Ishikawa (cell line): ENCODE measurements around the gene LRFN2.

Experiments
- CEBPB ChIP-seq: IDR thresholded peaks from 2 replicates; pipeline ENCODE4 v1.6.1; 2012
- CREB1 ChIP-seq: IDR thresholded peaks from 2 replicates; pipeline ENCODE4 v1.6.1; 2012; ENCODE audit warnings: low read depth
- EGR1 ChIP-seq: IDR thresholded peaks from 2 replicates; pipeline ENCODE4 v1.6.1; 2012
- EP300 ChIP-seq: IDR thresholded peaks from 2 replicates; pipeline ENCODE4 v1.6.1; 2012; ENCODE audit warnings: borderline replicate concordance
- FOXM1 ChIP-seq: IDR thresholded peaks from 2 replicates; pipeline ENCODE4 v1.6.1; 2012; ENCODE audit warnings: low read depth, borderline replicate concordance
- NFIC ChIP-seq: IDR thresholded peaks from 2 replicates; pipeline ENCODE4 v1.6.1; 2012
- RAD21 ChIP-seq: IDR thresholded peaks from 2 replicates; pipeline ENCODE4 v1.6.1; 2012; ENCODE audit warnings: low read depth
- TAF1 ChIP-seq: IDR thresholded peaks from 2 replicates; pipeline ENCODE4 v1.6.1; 2012; ENCODE audit warnings: low read depth, mild to moderate bottlenecking
- TCF12 ChIP-seq: IDR thresholded peaks from 2 replicates; pipeline ENCODE4 v1.6.1; 2012; ENCODE audit warnings: low read depth
- TEAD4 ChIP-seq: IDR thresholded peaks from 2 replicates; pipeline ENCODE4 v1.6.1; 2012
- YY1 ChIP-seq: IDR thresholded peaks from 2 replicates; pipeline ENCODE4 v1.6.1; 2012; ENCODE audit warnings: low read depth
- ZBTB7A ChIP-seq: IDR thresholded peaks from 2 replicates; pipeline ENCODE4 v1.6.1; 2012; ENCODE audit warnings: low read depth
- TF ChIP-seq, protein P1 (sequence below): IDR thresholded peaks from 2 replicates; pipeline ENCODE4 v1.6.1; 2012; ENCODE audit warnings: low read depth, mild to moderate bottlenecking
- TF ChIP-seq, protein P2 (sequence below): IDR thresholded peaks from 2 replicates; pipeline ENCODE4 v1.6.1; 2012
- TF ChIP-seq, protein P3 (sequence below): IDR thresholded peaks from 2 replicates; pipeline ENCODE4 v1.6.1; 2012

LRFN2 gene

DNA sequence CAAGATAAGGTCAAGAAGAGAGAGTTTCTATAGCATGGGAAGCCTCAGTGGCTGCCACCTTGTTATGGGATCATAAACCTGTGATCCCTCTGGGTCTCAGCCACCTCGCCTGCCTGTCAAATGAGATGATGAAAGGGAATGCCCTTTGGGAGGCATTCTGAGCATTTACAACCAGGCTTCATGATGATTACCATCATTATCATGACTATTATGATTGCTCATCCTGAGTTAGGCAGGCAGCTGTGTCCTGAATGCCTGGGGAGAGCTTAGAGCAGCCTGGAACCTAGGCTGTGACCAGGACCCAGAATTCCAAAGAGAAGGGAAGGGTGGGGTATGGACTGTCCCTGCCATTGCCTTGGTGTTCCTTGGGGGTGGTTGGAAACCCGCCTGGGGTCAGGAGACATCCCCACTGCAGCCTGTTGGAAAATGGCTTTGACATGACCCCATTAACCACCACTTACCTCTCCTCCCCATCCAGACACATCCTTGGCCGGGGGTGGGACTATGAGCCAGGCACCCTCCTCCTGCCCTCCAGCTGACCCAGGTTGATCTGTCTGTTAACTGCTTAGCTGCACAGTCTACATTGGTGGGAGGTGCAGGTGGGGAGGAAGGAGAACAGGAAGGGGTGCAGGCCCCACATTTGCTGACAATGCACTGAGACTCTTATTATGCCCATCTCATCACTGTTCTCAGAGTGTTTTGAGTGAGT is 51.9 kb downstream of the LRFN2 start:
- TF ChIP-seq ZBTB7A (no peak), TEAD4 (no peak), EP300 (no peak), NFIC (no peak), CEBPB (no peak), TCF12 (no peak), TAF1 (no peak), EGR1 (no peak), CREB1 (no peak), FOXM1 (no peak), YY1 (no peak), RAD21 (no peak)
- TF ChIP-seq, protein P1, sequence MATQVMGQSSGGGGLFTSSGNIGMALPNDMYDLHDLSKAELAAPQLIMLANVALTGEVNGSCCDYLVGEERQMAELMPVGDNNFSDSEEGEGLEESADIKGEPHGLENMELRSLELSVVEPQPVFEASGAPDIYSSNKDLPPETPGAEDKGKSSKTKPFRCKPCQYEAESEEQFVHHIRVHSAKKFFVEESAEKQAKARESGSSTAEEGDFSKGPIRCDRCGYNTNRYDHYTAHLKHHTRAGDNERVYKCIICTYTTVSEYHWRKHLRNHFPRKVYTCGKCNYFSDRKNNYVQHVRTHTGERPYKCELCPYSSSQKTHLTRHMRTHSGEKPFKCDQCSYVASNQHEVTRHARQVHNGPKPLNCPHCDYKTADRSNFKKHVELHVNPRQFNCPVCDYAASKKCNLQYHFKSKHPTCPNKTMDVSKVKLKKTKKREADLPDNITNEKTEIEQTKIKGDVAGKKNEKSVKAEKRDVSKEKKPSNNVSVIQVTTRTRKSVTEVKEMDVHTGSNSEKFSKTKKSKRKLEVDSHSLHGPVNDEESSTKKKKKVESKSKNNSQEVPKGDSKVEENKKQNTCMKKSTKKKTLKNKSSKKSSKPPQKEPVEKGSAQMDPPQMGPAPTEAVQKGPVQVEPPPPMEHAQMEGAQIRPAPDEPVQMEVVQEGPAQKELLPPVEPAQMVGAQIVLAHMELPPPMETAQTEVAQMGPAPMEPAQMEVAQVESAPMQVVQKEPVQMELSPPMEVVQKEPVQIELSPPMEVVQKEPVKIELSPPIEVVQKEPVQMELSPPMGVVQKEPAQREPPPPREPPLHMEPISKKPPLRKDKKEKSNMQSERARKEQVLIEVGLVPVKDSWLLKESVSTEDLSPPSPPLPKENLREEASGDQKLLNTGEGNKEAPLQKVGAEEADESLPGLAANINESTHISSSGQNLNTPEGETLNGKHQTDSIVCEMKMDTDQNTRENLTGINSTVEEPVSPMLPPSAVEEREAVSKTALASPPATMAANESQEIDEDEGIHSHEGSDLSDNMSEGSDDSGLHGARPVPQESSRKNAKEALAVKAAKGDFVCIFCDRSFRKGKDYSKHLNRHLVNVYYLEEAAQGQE: no peak
- TF ChIP-seq, protein P2, sequence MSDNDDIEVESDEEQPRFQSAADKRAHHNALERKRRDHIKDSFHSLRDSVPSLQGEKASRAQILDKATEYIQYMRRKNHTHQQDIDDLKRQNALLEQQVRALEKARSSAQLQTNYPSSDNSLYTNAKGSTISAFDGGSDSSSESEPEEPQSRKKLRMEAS: no peak
- TF ChIP-seq, protein P3, sequence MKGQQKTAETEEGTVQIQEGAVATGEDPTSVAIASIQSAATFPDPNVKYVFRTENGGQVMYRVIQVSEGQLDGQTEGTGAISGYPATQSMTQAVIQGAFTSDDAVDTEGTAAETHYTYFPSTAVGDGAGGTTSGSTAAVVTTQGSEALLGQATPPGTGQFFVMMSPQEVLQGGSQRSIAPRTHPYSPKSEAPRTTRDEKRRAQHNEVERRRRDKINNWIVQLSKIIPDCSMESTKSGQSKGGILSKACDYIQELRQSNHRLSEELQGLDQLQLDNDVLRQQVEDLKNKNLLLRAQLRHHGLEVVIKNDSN: no peak

DNA sequence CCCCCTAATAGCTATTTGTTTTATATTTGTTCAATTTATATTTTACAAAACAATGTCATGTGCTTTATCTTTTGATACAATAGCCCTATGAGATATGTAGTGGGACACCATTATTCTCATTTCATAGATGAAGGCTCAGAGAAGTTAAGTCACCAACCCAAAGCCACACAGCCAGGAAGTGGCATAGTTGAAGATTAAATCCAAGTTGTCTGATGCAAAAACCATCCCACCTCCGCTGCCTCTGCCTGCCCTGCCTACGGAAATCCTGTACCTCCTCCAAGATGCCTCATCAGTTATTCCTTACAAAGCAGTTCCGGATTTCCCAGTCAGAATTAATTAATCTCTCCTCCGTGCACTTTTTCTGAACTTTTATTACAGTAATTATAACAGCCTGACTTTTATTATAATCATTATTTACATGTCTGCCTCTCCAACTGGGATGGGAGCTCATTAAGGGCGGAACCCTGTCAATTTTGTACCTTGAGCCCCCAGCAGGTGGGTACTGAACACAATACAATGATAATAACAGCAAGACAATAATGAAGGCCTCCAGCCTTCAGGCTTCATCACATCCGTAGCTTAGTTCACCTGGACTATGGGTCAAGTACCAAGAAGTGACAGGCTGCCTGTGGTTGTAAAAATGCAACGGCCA is 54.7 kb downstream of the LRFN2 start:
- no peak for TF ChIP-seq FOXM1
- TF ChIP-seq NFIC: no peak
- TF ChIP-seq CEBPB: no peak
- no peak for TF ChIP-seq RAD21
- TF ChIP-seq, protein P3: no peak
- TF ChIP-seq CREB1: no peak
- no peak for TF ChIP-seq YY1
- TF ChIP-seq TCF12: no peak
- TF ChIP-seq TAF1: no peak
- TF ChIP-seq EGR1: no peak
- TF ChIP-seq, protein P1: no peak
- TF ChIP-seq ZBTB7A: no peak
- TF ChIP-seq, protein P2: no peak
- no peak for TF ChIP-seq EP300
- TF ChIP-seq TEAD4: no peak

DNA sequence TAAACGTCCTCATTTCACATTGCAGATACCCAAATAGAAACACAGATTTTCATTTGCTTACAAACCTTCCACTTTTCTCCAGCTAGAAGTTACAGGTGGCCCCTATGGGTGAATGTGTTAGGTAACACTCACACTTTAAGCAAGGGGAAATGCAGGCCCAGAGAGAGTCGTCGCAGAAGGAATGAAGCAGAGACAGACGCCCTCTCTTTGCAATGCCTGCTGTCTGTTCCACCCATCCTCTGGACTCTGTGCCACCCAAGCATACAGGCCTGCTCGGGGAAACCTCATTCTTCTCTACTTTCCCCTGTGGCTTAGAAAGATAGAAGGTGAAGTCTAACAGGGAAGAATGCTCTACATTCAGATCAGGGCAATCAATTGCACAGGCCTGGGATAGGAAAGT is 57.2 kb downstream of the LRFN2 start:
- TF ChIP-seq EGR1 (no peak), CEBPB (no peak)

DNA sequence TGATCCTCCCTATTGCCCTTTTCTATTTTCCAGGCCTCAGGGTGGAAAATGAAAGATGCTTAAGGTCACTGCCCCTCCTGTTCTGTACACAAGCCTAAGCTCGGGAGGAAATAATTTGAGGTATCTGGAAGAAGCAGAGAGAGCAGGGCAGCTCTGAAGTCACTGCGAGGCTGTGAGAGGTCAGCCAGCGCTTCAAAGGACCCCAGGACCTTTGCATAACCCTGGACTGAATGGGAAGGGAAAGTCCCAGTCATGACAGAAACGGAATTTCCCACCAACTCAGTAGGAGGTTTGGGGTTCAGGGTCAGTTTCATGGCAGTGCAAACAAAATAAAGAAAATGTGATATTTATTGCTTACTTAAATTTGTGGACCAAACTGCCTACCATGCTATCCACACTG is 58.1 kb downstream of the LRFN2 start:
- TF ChIP-seq NFIC: no peak
- no peak for TF ChIP-seq TAF1
- no peak for TF ChIP-seq TCF12
- no peak for TF ChIP-seq RAD21

DNA sequence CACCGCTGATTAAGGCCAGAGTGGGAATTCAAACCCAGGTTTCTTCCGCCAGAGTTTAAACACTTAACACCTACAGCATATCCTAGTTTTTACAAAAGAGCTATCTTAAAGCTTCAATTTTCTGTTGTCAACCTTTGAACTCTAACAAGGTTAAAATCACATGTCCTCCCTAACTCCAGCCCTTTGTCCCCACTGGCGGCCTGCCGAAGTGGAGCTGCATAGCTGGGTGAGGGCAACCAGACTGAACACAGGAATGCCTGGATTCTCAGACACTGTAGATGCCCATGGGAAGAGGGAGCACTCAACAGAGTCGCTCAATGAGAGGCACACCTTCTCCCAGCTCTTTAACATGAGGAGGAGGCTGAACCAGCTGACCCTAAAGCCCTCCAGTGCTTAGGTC is 59.1 kb downstream of the LRFN2 start:
- no peak for TF ChIP-seq FOXM1
- no peak for TF ChIP-seq TEAD4

DNA sequence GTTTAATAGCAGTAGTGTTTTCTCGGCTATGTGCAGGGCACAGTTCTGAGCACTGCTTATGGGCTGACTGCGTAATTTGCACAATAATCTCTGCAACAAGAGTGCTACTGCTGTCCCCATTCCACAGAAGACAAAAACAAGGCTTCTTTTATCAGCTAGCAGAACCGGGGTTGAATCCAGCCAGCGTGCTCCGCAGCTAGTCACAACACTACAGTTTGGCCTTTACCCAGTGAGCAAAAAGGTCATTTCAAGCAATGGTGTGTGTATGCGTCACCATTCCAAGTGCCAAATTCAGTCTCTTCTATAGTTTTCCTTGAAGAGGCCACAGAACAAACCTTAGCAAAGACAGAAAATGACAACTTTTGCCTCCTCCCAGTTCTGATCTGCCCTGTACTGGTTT is 61.1 kb downstream of the LRFN2 start:
- TF ChIP-seq, protein P1: no peak
- TF ChIP-seq ZBTB7A (no peak), RAD21 (no peak), CREB1 (no peak), FOXM1 (no peak), TCF12 (no peak), EGR1 (no peak)
